T-cell (primary cell): ENCODE measurements around the gene ZRANB1. TPM values are rescaled to one million over a fixed set of nuclear protein-coding genes. Genes with fewer than 3 reads are reported as not detected.

Experiments
- ATAC-seq, 4 experiments: fragments of 200-7000 bp in 3 of 4; fragments of 150-1000 bp in 1 of 4; cut with Tn5 transposase; replicated peaks in 1 of 4; 1 replicate in 3 of 4; 2 replicates in 1 of 4; pipeline ENCODE4 v1.10.0; 2021; ENCODE audit warnings: moderate library complexity in 3 of 4, mild to moderate bottlenecking in 2 of 4, moderate number of reproducible peaks in 1 of 4
- CTCF ChIA-PET, 2 donors: fragments of 300-600 bp; sonication (Branson Sonifier 250); formaldehyde crosslinking; loops; one replicate each; lab custom pipeline; 2022; ENCODE audit warnings: antibody characterized with exemption in 2 of 2; lab: Charles Lee
- POLR2A ChIA-PET, 2 donors: fragments of 300-600 bp; sonication (Branson Sonifier 250); formaldehyde crosslinking; loops; one replicate each; lab custom pipeline; 2022; ENCODE audit warnings: antibody characterized with exemption in 2 of 2; lab: Charles Lee
- DNase-seq, 35 experiments: peaks; one replicate each; pipeline versions ENCODE4 v3.0.0 to v3.0.0-alpha.2; 2013 to 2023
- H3K27ac ChIP-seq: one replicate; pipeline ENCODE4 v1.5.1; 2013; ENCODE audit warnings: low read length
- H3K27me3 ChIP-seq, 2 experiments: replicated peaks in 1 of 2; 1 replicate in 1 of 2; 2 replicates in 1 of 2; pipeline versions ENCODE4 v1.6.1 to v1.7.0; 2013; ENCODE audit warnings: low read length in 1 of 2, mixed read lengths in 1 of 2; ENCODE audit not compliant: control insufficient read depth in 2 of 2, insufficient read depth in 2 of 2; ENCODE audit errors: extremely low read depth in 1 of 2
- H3K36me3 ChIP-seq, 2 donors: 1 replicate in 1 of 2; 2 replicates in 1 of 2; pipeline versions ENCODE4 v1.6.1 to v1.7.0; 2013; ENCODE audit warnings: low read length in 1 of 2; ENCODE audit not compliant: control insufficient read depth in 2 of 2, insufficient read depth in 1 of 2; ENCODE audit errors: extremely low read depth in 1 of 2
- H3K4me1 ChIP-seq, 2 experiments: 1 replicate in 1 of 2; 2 replicates in 1 of 2; pipeline versions ENCODE4 v1.6.1 to v1.7.0; 2013; ENCODE audit warnings: low read length in 2 of 2, mixed read lengths in 1 of 2; ENCODE audit not compliant: insufficient read depth in 2 of 2, control insufficient read depth in 1 of 2; ENCODE audit errors: extremely low read depth in 1 of 2
- H3K4me3 ChIP-seq, 2 donors: 1 replicate in 1 of 2; 2 replicates in 1 of 2; pipeline versions ENCODE4 v1.5.1 to v1.7.0; 2013; ENCODE audit warnings: mild to moderate bottlenecking in 2 of 2, low read length in 1 of 2, moderate library complexity in 1 of 2; ENCODE audit not compliant: control insufficient read depth in 1 of 2; ENCODE audit errors: extremely low read depth in 1 of 2
- H3K9me3 ChIP-seq: 2 replicates; pipeline ENCODE4 v1.7.0; 2013
- H3K27ac Mint-ChIP-seq, 2 donors: one replicate each; pipeline ENCODE4 v1.8.0; 2020 to 2021; ENCODE audit warnings: mild to moderate bottlenecking in 2 of 2, mixed read lengths in 2 of 2
- H3K27me3 Mint-ChIP-seq, 2 donors: one replicate each; pipeline ENCODE4 v1.8.0; 2021 to 2022; ENCODE audit warnings: mixed read lengths in 2 of 2
- H3K36me3 Mint-ChIP-seq: one replicate; pipeline ENCODE4 v1.8.0; 2021; ENCODE audit warnings: mixed read lengths
- H3K4me1 Mint-ChIP-seq, 3 donors: one replicate each; pipeline ENCODE4 v1.8.0; 2020 to 2022; ENCODE audit warnings: mixed read lengths in 3 of 3, mild to moderate bottlenecking in 1 of 3
- H3K4me3 Mint-ChIP-seq, 3 donors: one replicate each; pipeline ENCODE4 v1.8.0; 2020 to 2022; ENCODE audit warnings: mild to moderate bottlenecking in 3 of 3, mixed read lengths in 3 of 3, moderate library complexity in 3 of 3
- H3K9me3 Mint-ChIP-seq, 3 donors: one replicate each; pipeline ENCODE4 v1.8.0; 2020 to 2022; ENCODE audit warnings: mixed read lengths in 3 of 3
- WGBS: methylation state at CpG from one replicate; pipeline ENCODE4 v1.1.5; 2013; ENCODE audit warnings: missing lambda C conversion rate; ENCODE audit not compliant: insufficient coverage; 5-methylcytosine and 5-hydroxymethylcytosine counted together
- total RNA-seq, 35 experiments: library from RNA in 6 of 35; stranded (reverse) in 6 of 35; fragments of 120-200 nt in 1 of 35; gene quantifications; one replicate each; pipeline versions ENCODE4 v1.2.1 to v1.2.4 and lab custom pipeline; 2013 to 2026

The ZRANB1 gene
- total RNA-seq, 5 donors from 2014 or later (not counting 1 experiment from before 2014, with no cell fraction given), result 18.5 to 21.4 (median 19.1) TPM

GRCh38 chr10:125015356-125015944 lies 73.5 kb downstream of the ZRANB1 start:
- Mint-ChIP-seq H3K9me3 (peaks cover 0 to 5% (median 0%) of the 10 kb centered on the region in 3 donors), H3K36me3 (no peaks in the 10 kb centered on the region), H3K27me3 (peaks cover 0 to 7% of the 10 kb centered on the region in 2 donors), H3K4me1 (peaks cover 0 to 7% (median 3%) of the 10 kb centered on the region in 3 donors), H3K27ac (no peak overlapping the region), H3K4me3 (no peak overlapping the region)
- ATAC-seq (peak in 3 of 4 experiments; percentile 38 to 48 (median 48)), DNase-seq (peak in 20 of 35 experiments; percentile 4 to 45 (median 18))
- ChIA-PET CTCF (no interaction called here), POLR2A (no interaction called here)
- 59% methylated on average over 12 of the region's 23 CpGs for WGBS
- Histone ChIP-seq H3K36me3 (no peaks in the 10 kb centered on the region), H3K4me1 (peaks cover 0 to 16% of the 10 kb centered on the region in 2 experiments), H3K27ac (no peak overlapping the region), H3K9me3 (no peaks in the 10 kb centered on the region), H3K4me3 (no peak overlapping the region), H3K27me3 (peaks cover 0 to 38% of the 10 kb centered on the region in 2 experiments)

- H3K36me3 Mint-ChIP-seq, result no peaks in the 10 kb centered on the region
Observed at GRCh38 chr10:125016123-125016522, 74.2 kb downstream of the ZRANB1 start.

GRCh38 chr10:125016611-125017202 lies 74.8 kb downstream of the ZRANB1 start:
- no peak overlapping the region for H3K4me3 Mint-ChIP-seq
- peaks cover 0 to 16% of the 10 kb centered on the region in 2 experiments for H3K4me1 ChIP-seq
- H3K27me3 Mint-ChIP-seq, result peaks cover 0 to 7% of the 10 kb centered on the region in 2 donors
- POLR2A ChIA-PET, result no interaction called here
- H3K9me3 Mint-ChIP-seq, result peaks cover 0 to 5% (median 0%) of the 10 kb centered on the region in 3 donors
- DNase-seq, result no peak
- H3K27me3 ChIP-seq, result peaks cover 0 to 36% of the 10 kb centered on the region in 2 experiments
- H3K36me3 Mint-ChIP-seq, result no peaks in the 10 kb centered on the region
- ATAC-seq, result no peak
- WGBS, result 90% methylated on average over 10 of the region's 14 CpGs
- no peak overlapping the region for H3K27ac Mint-ChIP-seq
- H3K4me3 ChIP-seq, result no peak overlapping the region
- CTCF ChIA-PET, result no interaction called here
- peaks cover 0 to 7% (median 3%) of the 10 kb centered on the region in 3 donors for H3K4me1 Mint-ChIP-seq
- no peaks in the 10 kb centered on the region for H3K36me3 ChIP-seq
- H3K27ac ChIP-seq, result no peak overlapping the region
- no peaks in the 10 kb centered on the region for H3K9me3 ChIP-seq

More at GRCh38 chr10:125016123-125016522, 74.2 kb downstream of the ZRANB1 start:
- H3K4me1 ChIP-seq, result peaks cover 0 to 16% of the 10 kb centered on the region in 2 experiments
- H3K4me1 Mint-ChIP-seq, result peaks cover 0 to 7% (median 3%) of the 10 kb centered on the region in 3 donors
- H3K27me3 Mint-ChIP-seq, result peaks cover 0 to 7% of the 10 kb centered on the region in 2 donors
- no peaks in the 10 kb centered on the region for H3K9me3 ChIP-seq
- CTCF ChIA-PET, result no interaction called here
- ATAC-seq (no peak), DNase-seq (no peak)
- H3K9me3 Mint-ChIP-seq, result peaks cover 0 to 5% (median 0%) of the 10 kb centered on the region in 3 donors
- no peak overlapping the region for H3K27ac Mint-ChIP-seq
- POLR2A ChIA-PET, result no interaction called here
- no peaks in the 10 kb centered on the region for H3K36me3 ChIP-seq
- no peak overlapping the region for H3K4me3 ChIP-seq
- no peak overlapping the region for H3K4me3 Mint-ChIP-seq
- H3K27ac ChIP-seq, result no peak overlapping the region
- WGBS, result 93% methylated on average over 10 of the region's 10 CpGs
- peaks cover 0 to 36% of the 10 kb centered on the region in 2 experiments for H3K27me3 ChIP-seq

GRCh38 chr10:125017547-125018298 lies 75.8 kb downstream of the ZRANB1 start:
- Mint-ChIP-seq H3K27me3 (peaks cover 0 to 7% of the 10 kb centered on the region in 2 donors), H3K36me3 (no peaks in the 10 kb centered on the region), H3K4me1 (peaks cover 0 to 7% (median 3%) of the 10 kb centered on the region in 3 donors), H3K27ac (no peak overlapping the region), H3K9me3 (peaks cover 0 to 5% (median 0%) of the 10 kb centered on the region in 3 donors), H3K4me3 (no peak overlapping the region)
- peaks cover 0 to 16% of the 10 kb centered on the region in 2 experiments for H3K4me1 ChIP-seq
- no peak overlapping the region for H3K4me3 ChIP-seq
- DNase-seq, result no peak
- ChIA-PET CTCF (no interaction called here), POLR2A (no interaction called here)
- no peak overlapping the region for H3K27ac ChIP-seq
- 78% methylated on average over 11 of the region's 12 CpGs for WGBS
- no peaks in the 10 kb centered on the region for H3K36me3 ChIP-seq
- H3K9me3 ChIP-seq, result no peaks in the 10 kb centered on the region
- ATAC-seq, result no peak
- H3K27me3 ChIP-seq, result peaks cover 0 to 36% of the 10 kb centered on the region in 2 experiments

GRCh38 chr10:125018576-125019143 lies 76.7 kb downstream of the ZRANB1 start:
- no peak for DNase-seq
- H3K9me3 ChIP-seq, result no peaks in the 10 kb centered on the region
- POLR2A ChIA-PET, result no interaction called here
- H3K36me3 ChIP-seq, result no peaks in the 10 kb centered on the region
- Mint-ChIP-seq H3K27ac (no peak overlapping the region), H3K4me1 (peaks cover 0 to 7% (median 3%) of the 10 kb centered on the region in 3 donors), H3K4me3 (no peak overlapping the region), H3K9me3 (peaks cover 0 to 5% (median 0%) of the 10 kb centered on the region in 3 donors), H3K27me3 (peaks cover 0 to 7% of the 10 kb centered on the region in 2 donors), H3K36me3 (no peaks in the 10 kb centered on the region)
- CTCF ChIA-PET, result no interaction called here
- no peak overlapping the region for H3K27ac ChIP-seq
- H3K27me3 ChIP-seq, result peaks cover 0 to 31% of the 10 kb centered on the region in 2 experiments
- WGBS, result 89% methylated on average over 7 of the region's 9 CpGs
- no peak for ATAC-seq
- no peak overlapping the region for H3K4me3 ChIP-seq
- H3K4me1 ChIP-seq, result peaks cover 0 to 16% of the 10 kb centered on the region in 2 experiments

DNA sequence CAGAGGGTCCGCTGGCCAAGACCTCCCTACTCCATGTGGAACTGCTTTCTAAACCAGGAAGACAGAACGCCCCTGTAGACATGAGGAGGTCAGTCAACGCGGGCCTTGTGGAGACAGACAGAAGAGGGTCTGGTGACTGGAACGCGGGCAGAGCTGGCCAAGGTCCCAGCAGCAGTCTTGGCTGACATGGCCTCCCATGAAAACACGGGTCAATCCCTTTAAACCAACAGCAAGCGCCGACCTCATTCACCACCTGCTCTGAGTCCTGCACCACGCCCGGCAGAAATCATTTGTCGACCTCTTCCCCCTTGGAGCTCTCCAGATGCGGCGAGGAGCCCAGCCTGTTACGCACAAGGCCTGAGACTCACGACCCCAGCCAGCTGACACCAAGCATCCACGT lies 78.5 kb downstream of the ZRANB1 start:
- CTCF ChIA-PET, result interaction anchor here in 1 of 2 donors (0.7 kb wide), 1 partner anchor 893 kb away, joined by 4 read pairs; no protein-coding TSS in a partner anchor
- no peak for DNase-seq
- H3K36me3 Mint-ChIP-seq, result no peaks in the 10 kb centered on the region

More for the DNA sequence above, 78.5 kb downstream of the ZRANB1 start:
- no peak overlapping the region for H3K4me3 ChIP-seq
- WGBS, result 98% methylated on average over 7 of the region's 17 CpGs
- Mint-ChIP-seq H3K4me3 (no peak overlapping the region), H3K27me3 (peaks cover 0 to 3% of the 10 kb centered on the region in 2 donors), H3K27ac (no peak overlapping the region), H3K4me1 (peaks cover 0 to 3% (median 2%) of the 10 kb centered on the region in 3 donors), H3K9me3 (peaks cover 0 to 5% (median 0%) of the 10 kb centered on the region in 3 donors)
- no peak overlapping the region for H3K27ac ChIP-seq
- H3K9me3 ChIP-seq, result no peaks in the 10 kb centered on the region
- POLR2A ChIA-PET, result no interaction called here
- no peaks in the 10 kb centered on the region for H3K36me3 ChIP-seq
- H3K4me1 ChIP-seq, result peaks cover 0 to 5% of the 10 kb centered on the region in 2 experiments
- no peak for ATAC-seq
- H3K27me3 ChIP-seq, result peaks cover 0 to 15% of the 10 kb centered on the region in 2 experiments
